Lower leg skin (tissue), 4 donors: Measurements from ENCODE around the gene PTDSS2. TPM values are rescaled to one million over a fixed set of nuclear protein-coding genes. Genes with fewer than 3 reads are reported as not detected.

Experiments used
- DNase-seq, 2 donors: peaks; one replicate each; pipeline ENCODE4 v3.0.0-alpha.2; 2019; ENCODE audit warnings: low spot score in 2 of 2
- H3K4me3 ChIP-seq: fragments of 200-600 bp; sonication (generic); 2 replicates; pipeline ENCODE4 v1.5.1; 2017; ENCODE audit warnings: mild to moderate bottlenecking, low read depth; ENCODE audit not compliant: poor library complexity, severe bottlenecking
- CTCF ChIP-seq, 3 donors: fragments of 450-650 bp; IDR thresholded peaks; one replicate each; pipeline ENCODE4 v1.5.1; 2016; ENCODE audit warnings: antibody characterized with exemption in 3 of 3, mild to moderate bottlenecking in 3 of 3, moderate library complexity in 2 of 3
- POLR2A ChIP-seq, 2 donors: fragments of 450-650 bp; IDR thresholded peaks; one replicate each; pipeline ENCODE4 v1.6.1; 2016 to 2017; ENCODE audit warnings: antibody characterized with exemption in 2 of 2, mild to moderate bottlenecking in 1 of 2, moderate library complexity in 1 of 2
- whole genome bisulfite sequencing, 2 donors: methylation state at CpG; one replicate each; pipeline ENCODE4 v1.1.5; 2018; 5-methylcytosine and 5-hydroxymethylcytosine counted together
- intact Hi-C: fragments of 100-400 bp; cut with DNase I; formaldehyde crosslinking; loops from one replicate; pipeline ENCODE4 v1.15.0; 2023; ENCODE audit warnings: low total_unique reads
- total RNA-seq, 4 donors: library from RNA; depleted of rRNA; stranded (reverse); fragments of >200 nt; gene quantifications; one replicate each; pipeline ENCODE4 v1.1.0, GENCODE V29; 2016

PTDSS2 gene
- total RNA-seq, 4 donors from 2014 or later, result 35.0 to 108 (median 38.7) TPM

DNA sequence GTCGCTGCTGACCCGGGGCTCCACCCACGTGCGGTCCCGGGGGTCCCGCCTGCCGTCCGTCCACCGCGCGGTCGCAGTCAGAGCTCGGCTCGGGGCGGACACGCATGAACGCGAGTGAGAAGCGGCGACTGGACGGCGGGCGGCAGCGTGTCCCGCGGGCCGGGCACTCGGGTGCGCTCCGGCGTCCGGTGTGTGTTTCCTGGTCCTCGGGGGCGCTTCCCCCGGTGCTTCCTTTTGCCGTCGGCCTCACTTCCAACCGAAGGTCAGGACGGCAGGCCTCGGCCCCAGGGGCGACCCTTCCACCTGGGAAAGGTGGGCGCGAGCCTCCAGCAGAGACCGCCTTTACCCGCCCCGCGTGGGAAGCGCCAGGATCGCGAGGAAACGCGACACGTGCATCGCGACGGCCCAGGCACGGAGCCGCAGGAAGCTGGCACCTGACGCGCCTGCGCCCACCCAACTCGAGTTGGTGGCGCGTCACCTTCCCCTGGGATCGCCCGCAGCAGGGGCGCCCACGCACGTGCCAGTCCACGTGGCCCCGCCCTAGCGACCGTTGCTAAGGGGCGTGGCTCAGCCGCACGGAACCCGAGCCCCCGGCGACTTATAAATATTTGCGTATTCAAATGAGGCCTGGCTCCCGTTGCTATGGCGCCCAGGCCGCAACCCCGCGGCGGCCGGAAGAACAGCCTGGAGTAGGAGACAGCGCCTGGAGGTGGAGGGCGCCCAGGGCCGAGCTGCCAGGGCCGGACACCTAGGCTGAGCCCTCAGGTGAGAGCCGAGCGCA is 87.0 kb downstream of the PTDSS2 start, which contains the start of gene LRRC56:
LRRC56 (plus strand) TSS at position 687 of the 781 bp plus-strand sequence. CDS start 3,158 bp downstream, outside the sequence.
- intact Hi-C loops, result no loop called here
- 2 to 9% methylated on average over 39 to 82 of the region's 93 CpGs for WGBS, 2 donors
- DNase-seq, result peak; percentile 74 to 95
- TF ChIP-seq CTCF (IDR thresholded peaks at IDR 0.05) (no peak), POLR2A (IDR thresholded peaks at IDR 0.05) (no peak)
- H3K4me3 ChIP-seq, result no peak within 1 kb of the TSS

- peak in 1 of 2 donors; percentile 86 for DNase-seq
- H3K4me3 ChIP-seq, result no peak overlapping the region
- TF ChIP-seq POLR2A (IDR thresholded peaks at IDR 0.05), result no peak
- TF ChIP-seq CTCF (IDR thresholded peaks at IDR 0.05), result no peak
- intact Hi-C loops, result no loop called here
- WGBS, 2 donors, result 35 to 87% methylated on average over 9 to 19 of the region's 19 CpGs
Observed at GRCh38 chr11:537622-538430, 87.7 kb downstream of the PTDSS2 start.

DNA sequence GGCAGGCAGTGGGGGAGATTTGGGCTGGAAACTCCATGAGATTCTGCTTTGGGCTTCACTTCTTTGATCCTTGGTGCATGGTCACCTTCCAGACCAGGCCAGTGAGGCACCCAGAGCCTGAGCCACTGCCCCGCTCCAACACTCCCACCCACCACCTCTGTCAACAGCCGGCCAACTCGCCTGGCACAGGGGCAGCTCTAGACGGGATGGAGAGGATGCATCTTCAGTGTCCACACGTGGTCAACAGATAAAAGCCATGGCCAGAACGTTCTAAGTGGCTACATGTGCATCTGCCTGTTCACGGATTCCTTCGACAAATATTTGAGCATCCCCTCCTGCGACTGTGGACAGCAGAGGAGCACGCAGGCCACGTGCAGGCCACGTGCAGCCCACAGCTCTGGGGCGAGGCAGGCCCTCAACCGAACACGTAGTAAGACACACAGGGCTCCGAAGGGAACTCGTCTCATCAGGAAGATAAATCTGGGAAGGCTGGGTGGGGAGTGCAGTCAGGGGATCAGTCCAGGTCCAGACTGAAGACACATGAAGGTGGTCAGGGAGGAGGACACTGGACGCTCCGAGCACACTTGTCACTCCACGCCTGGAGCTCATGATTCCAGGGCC is 88.5 kb downstream of the PTDSS2 start:
- peak in 1 of 2 donors; percentile 82 for DNase-seq
- no peak overlapping the region for H3K4me3 ChIP-seq
- intact Hi-C loops, result no loop called here
- TF ChIP-seq POLR2A (IDR thresholded peaks at IDR 0.05) (no peak), CTCF (IDR thresholded peaks at IDR 0.05) (no peak)
- 93 to 94% methylated on average over 20 of the region's 20 CpGs for WGBS, 2 donors

- H3K4me3 ChIP-seq, result no peak overlapping the region
- TF ChIP-seq POLR2A (IDR thresholded peaks at IDR 0.05) (no peak), CTCF (IDR thresholded peaks at IDR 0.05) (no peak)
- DNase-seq, result no peak
- WGBS, 2 donors, result 93 to 94% methylated on average over 7 of the region's 8 CpGs
- intact Hi-C loops, result no loop called here
Observed at GRCh38 chr11:539971-540481, 89.9 kb downstream of the PTDSS2 start.

Other genes starting within 250 kb of the PTDSS2 start
- gene BET1L, start 242.9 kb upstream of the PTDSS2 start, total RNA-seq, result 10 to 100 TPM; 25.5 to 33.3 (median 31.6) TPM
- gene RIC8A, start 242.6 kb upstream of the PTDSS2 start, total RNA-seq, result 10 to 100 TPM; 58.0 to 91.2 (median 66.9) TPM
- gene SIRT3, start 213.9 kb upstream of the PTDSS2 start, total RNA-seq, result 10 to 100 TPM; 12.6 to 18.4 (median 14.2) TPM
- 100 to 1,000 TPM in 1 of 4 donors, 10 to 100 TPM in 3; 65.1 to 115 (median 90.8) TPM for gene PSMD13, start 213.3 kb upstream of the PTDSS2 start, total RNA-seq
- under 1 TPM in 3 of 4 donors, not detected in 1; 0.25 to 0.32 (median 0.27) TPM for gene NLRP6, start 171.9 kb upstream of the PTDSS2 start, total RNA-seq
- gene PGGHG, start 161.2 kb upstream of the PTDSS2 start, total RNA-seq, result 1 to 10 TPM; 4.0 to 7.7 (median 6.9) TPM
- not detected for gene IFITM5, start 150.8 kb upstream of the PTDSS2 start, total RNA-seq
- gene IFITM2, start 142.5 kb upstream of the PTDSS2 start, total RNA-seq, result 10 to 100 TPM; 22.2 to 99.4 (median 52.9) TPM
- gene IFITM1, start 136.2 kb upstream of the PTDSS2 start, total RNA-seq, result 100 to 1,000 TPM in 1 of 4 donors, 10 to 100 TPM in 3; 44.2 to 114 (median 65.4) TPM
- 100 to 1,000 TPM in 1 of 4 donors, 10 to 100 TPM in 3; 39.6 to 124 (median 84.2) TPM for gene IFITM3, start 129.4 kb upstream of the PTDSS2 start, total RNA-seq
- 10 to 100 TPM in 1 of 4 donors, 1 to 10 TPM in 3; 1.8 to 20.0 (median 5.0) TPM for gene B4GALNT4, start 80.8 kb upstream of the PTDSS2 start, total RNA-seq
- 100 to 1,000 TPM; 612 to 880 (median 754) TPM for gene PKP3, start 56.1 kb upstream of the PTDSS2 start, total RNA-seq
- gene SIGIRR, start 35.3 kb upstream of the PTDSS2 start, total RNA-seq, result 10 to 100 TPM; 15.1 to 23.2 (median 19.0) TPM
- gene ANO9, start 8.3 kb upstream of the PTDSS2 start, total RNA-seq, result 100 to 1,000 TPM in 2 of 4 donors, 10 to 100 TPM in 2; 55.7 to 116 (median 92.1) TPM
- 100 to 1,000 TPM; 419 to 465 (median 446) TPM for gene RNH1, start 57.0 kb downstream of the PTDSS2 start, total RNA-seq
- gene HRAS, start 85.3 kb downstream of the PTDSS2 start, total RNA-seq, result 100 to 1,000 TPM in 3 of 4 donors, 10 to 100 TPM in 1; 98.5 to 196 (median 117) TPM
- gene LRRC56, start 87.2 kb downstream of the PTDSS2 start, total RNA-seq, result 1 to 10 TPM; 1.5 to 2.7 (median 1.8) TPM
- 10 to 100 TPM in 2 of 4 donors, 1 to 10 TPM in 2; 7.6 to 20.4 (median 11.2) TPM for gene LMNTD2, start 110.5 kb downstream of the PTDSS2 start, total RNA-seq
- 100 to 1,000 TPM in 3 of 4 donors, 10 to 100 TPM in 1; 99.7 to 174 (median 139) TPM for gene RASSF7, start 110.7 kb downstream of the PTDSS2 start, total RNA-seq
- 10 to 100 TPM; 30.0 to 55.2 (median 31.5) TPM for gene PHRF1, start 126.2 kb downstream of the PTDSS2 start, total RNA-seq
- gene IRF7, start 165.7 kb downstream of the PTDSS2 start, total RNA-seq, result 10 to 100 TPM; 33.7 to 40.9 (median 36.6) TPM
- not detected for gene CDHR5, start 174.7 kb downstream of the PTDSS2 start, total RNA-seq
- gene SCT, start 176.9 kb downstream of the PTDSS2 start, total RNA-seq, result not detected
- gene DRD4, start 187.0 kb downstream of the PTDSS2 start, total RNA-seq, result 1 to 10 TPM in 1 of 4 donors, under 1 TPM in 1, not detected in 2; 0.23 to 2.0 TPM
- gene DEAF1, start 244.9 kb downstream of the PTDSS2 start, total RNA-seq, result 10 to 100 TPM; 31.1 to 57.0 (median 39.6) TPM
- 10 to 100 TPM; 28.9 to 70.9 (median 42.9) TPM for gene TMEM80, start 245.5 kb downstream of the PTDSS2 start, total RNA-seq